Memory B cell (primary cell): ENCODE data around the gene FAM227B.
"Not testable (repeated sequence)": the region's sequence is repeated elsewhere in the genome, so short reads cannot be mapped to it uniquely, and the experiment has no call there.

Experiments
- ATAC-seq: fragments of 150-1000 bp; cut with Tn5 transposase; 2 replicates; pipeline ENCODE4 v1.10.0; 2021; ENCODE audit warnings: low read depth, mild to moderate bottlenecking, moderate library complexity
- DNase-seq, 2 donors: peaks; one replicate each; pipeline ENCODE4 v3.0.0; 2022; ENCODE audit warnings: low spot score in 2 of 2
- H3K27ac Mint-ChIP-seq: one replicate; pipeline ENCODE4 v1.8.0; 2022; ENCODE audit warnings: mild to moderate bottlenecking, moderate library complexity, mixed read lengths
- H3K27me3 Mint-ChIP-seq: one replicate; pipeline ENCODE4 v1.8.0; 2022; ENCODE audit warnings: mixed read lengths
- H3K36me3 Mint-ChIP-seq: one replicate; pipeline ENCODE4 v1.8.0; 2022; ENCODE audit warnings: mild to moderate bottlenecking, mixed read lengths
- H3K4me1 Mint-ChIP-seq: one replicate; pipeline ENCODE4 v1.8.0; 2022; ENCODE audit warnings: mixed read lengths
- H3K4me3 Mint-ChIP-seq: one replicate; pipeline ENCODE4 v1.8.0; 2022; ENCODE audit warnings: mild to moderate bottlenecking, moderate library complexity, mixed read lengths
- H3K9me3 Mint-ChIP-seq: one replicate; pipeline ENCODE4 v1.8.0; 2022; ENCODE audit warnings: mixed read lengths

The FAM227B gene, protein sequence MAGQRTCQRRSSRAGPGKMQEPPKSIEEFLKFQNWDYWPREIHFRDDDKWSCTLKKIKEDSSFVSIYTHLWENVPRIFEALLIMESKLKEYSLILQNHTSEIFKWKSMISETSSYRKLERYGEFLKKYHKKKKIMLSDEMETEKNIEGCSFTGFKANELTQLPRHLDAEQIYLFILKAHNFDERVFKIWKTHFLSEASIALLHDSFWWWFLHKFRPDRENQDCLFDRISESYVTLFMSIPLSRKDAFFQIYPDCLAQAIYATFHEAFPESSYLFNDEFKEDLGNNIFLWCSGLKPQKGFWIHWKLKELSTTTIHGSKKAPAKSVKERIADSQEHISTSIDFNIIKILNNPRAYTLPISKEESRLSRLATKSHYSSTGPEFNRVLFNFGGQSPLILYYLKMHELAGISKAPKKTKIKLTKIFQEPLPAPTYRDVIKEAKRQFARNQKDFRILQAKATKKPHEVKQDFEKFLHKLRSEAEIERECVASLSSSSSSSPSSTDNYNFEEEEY

GRCh38 chr15:49620658-49621368 lies at the start of gene FAM227B, which contains the start of gene DTWD1:
FAM227B (minus strand) TSS chr15:49620818; CDS start chr15:49615171, 5,647 bp downstream.
DTWD1 (plus strand) TSS chr15:49621048; CDS start chr15:49625168, 4,120 bp downstream.
- peak; percentile 87 to 88 for DNase-seq
- Mint-ChIP-seq H3K4me3 (peak within 1 kb of the TSS; percentile 93), H3K27me3 (no peaks in the 10 kb centered on the region), H3K4me1 (peaks cover 13% of the 10 kb centered on the region), H3K36me3 (peaks cover 21% of the 10 kb centered on the region), H3K27ac (peak within 1 kb of the TSS; percentile 85), H3K9me3 (peaks cover 5% of the 10 kb centered on the region)
- peak; percentile 95 for ATAC-seq

DNA sequence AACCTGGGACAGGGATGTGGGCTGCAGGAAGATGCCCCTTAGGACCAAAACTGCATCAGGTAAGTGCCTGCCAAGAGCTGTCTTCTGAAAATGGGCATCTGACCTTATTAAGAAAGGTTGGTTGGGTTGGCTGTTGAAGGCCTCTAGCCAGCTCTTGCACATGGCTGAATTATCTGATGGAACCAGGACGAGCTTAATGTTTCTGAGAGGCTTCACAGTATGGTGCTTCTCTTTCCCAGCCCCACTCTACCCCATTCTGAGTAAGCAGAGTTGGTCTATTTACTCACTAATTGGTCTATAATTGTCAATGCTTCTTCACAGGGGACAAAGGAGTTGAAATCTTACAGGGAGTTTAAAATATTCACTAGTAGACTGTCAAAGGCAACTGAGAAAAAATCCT lies 48.7 kb upstream of the FAM227B start:
- no peak for DNase-seq
- Mint-ChIP-seq H3K4me3 (no peak overlapping the region), H3K9me3 (no peaks in the 10 kb centered on the region), H3K4me1 (no peaks in the 10 kb centered on the region), H3K27me3 (no peaks in the 10 kb centered on the region), H3K27ac (no peak overlapping the region), H3K36me3 (no peaks in the 10 kb centered on the region)
- ATAC-seq = no peak

DNA sequence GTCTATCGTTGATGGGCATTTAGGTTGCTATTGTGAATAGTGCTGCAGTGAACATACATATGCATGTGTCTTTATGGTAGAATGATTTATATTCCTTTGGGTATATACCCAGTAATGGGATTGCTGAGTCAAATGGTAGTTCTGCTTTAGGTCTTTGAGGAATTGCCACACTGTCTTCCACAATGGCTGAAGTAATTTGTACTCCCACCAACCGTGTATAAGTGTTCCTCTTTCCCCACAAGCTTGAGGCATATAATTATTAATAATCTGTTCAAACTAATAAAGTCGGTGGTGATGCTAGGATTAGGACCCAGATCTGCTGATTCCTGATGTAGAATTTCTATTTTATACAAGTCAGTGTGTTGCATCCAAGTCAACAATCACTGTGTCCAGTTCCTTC lies 45.9 kb upstream of the FAM227B start:
- ATAC-seq, H3K9me3 Mint-ChIP-seq, H3K4me1 Mint-ChIP-seq, H3K4me3 Mint-ChIP-seq, H3K27ac Mint-ChIP-seq, H3K36me3 Mint-ChIP-seq, DNase-seq, H3K27me3 Mint-ChIP-seq: not testable (repeated sequence)

GRCh38 chr15:49664716-49665115 lies 44.1 kb upstream of the FAM227B start:
- no peak overlapping the region for H3K4me3 Mint-ChIP-seq
- DNase-seq (no peak), ATAC-seq (no peak)
- H3K27me3 Mint-ChIP-seq = peaks cover 11% of the 10 kb centered on the region
- H3K36me3 Mint-ChIP-seq = no peaks in the 10 kb centered on the region
- no peaks in the 10 kb centered on the region for H3K4me1 Mint-ChIP-seq
- no peaks in the 10 kb centered on the region for H3K9me3 Mint-ChIP-seq
- H3K27ac Mint-ChIP-seq = no peak overlapping the region

DNA sequence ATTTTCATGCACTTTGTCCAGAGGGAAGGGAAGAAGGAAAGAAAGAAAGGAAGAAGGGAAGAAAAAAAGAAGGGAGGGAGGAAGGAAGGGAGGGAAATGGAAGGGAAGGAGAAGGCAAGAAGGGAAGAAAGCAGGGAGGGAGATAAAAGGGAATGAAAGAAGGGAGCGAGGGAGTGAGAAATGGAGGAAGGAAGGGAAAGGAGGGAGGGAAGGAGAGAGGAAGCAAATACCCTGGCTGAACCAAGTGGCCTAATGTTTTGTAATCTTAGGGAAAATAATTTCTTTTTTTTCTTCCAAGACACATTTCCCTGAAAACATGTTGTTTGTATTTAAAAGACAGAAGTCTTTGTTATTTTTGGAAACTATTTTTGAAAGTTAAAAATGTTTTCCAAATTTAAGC lies 36.1 kb upstream of the FAM227B start:
- peaks cover 10% of the 10 kb centered on the region for H3K27me3 Mint-ChIP-seq
- ATAC-seq = no peak
- peaks cover 2% of the 10 kb centered on the region for H3K36me3 Mint-ChIP-seq
- DNase-seq = no peak
- no peak overlapping the region for H3K27ac Mint-ChIP-seq
- no peaks in the 10 kb centered on the region for H3K4me1 Mint-ChIP-seq
- no peak overlapping the region for H3K4me3 Mint-ChIP-seq
- peaks cover 11% of the 10 kb centered on the region for H3K9me3 Mint-ChIP-seq

DNA sequence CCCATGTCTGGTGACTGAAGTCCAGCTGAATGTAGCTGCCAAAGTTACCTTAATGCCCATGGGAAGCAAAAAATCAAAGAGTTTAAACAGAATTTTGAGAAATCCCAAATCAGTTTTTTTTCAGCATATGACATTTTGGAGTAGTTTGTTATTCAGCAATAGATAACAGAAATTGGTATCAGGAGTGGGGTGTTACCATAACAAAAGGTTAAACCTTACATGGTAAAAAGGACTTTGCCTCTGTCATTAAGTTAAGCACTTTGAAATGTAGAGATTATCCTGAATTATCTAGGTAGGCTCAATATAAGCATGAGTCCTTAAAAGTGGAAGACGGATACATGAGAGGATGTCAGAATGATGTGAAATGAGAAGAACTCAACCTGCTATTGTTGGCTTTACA lies 32.3 kb upstream of the FAM227B start:
- Mint-ChIP-seq H3K9me3 (peaks cover 6% of the 10 kb centered on the region), H3K4me3 (no peak overlapping the region), H3K27me3 (peaks cover 4% of the 10 kb centered on the region), H3K36me3 (no peaks in the 10 kb centered on the region), H3K27ac (no peak overlapping the region), H3K4me1 (no peaks in the 10 kb centered on the region)
- no peak for ATAC-seq
- no peak for DNase-seq

DNA sequence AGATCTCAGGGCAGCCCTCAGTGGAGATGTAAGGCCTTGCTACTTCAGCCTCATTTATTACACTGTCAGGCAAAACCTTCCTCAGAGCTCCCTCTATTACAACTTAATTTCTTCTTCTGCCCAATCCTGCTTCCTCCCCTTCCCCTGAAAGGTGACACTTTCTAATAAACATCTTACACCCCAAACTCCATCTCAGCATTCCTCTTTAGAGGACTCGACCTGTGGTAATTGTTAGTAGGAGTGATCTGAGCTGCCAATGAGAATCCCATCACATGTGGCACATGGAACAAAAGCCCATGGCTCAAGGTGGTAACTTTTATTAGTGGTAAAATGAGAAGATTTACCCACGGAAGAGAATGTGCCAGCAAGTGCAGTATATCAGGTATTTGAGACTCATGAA lies 30.1 kb upstream of the FAM227B start:
- DNase-seq (no peak), ATAC-seq (no peak)
- Mint-ChIP-seq H3K27ac (no peak overlapping the region), H3K36me3 (no peaks in the 10 kb centered on the region), H3K9me3 (peaks cover 8% of the 10 kb centered on the region), H3K4me1 (no peaks in the 10 kb centered on the region), H3K27me3 (peaks cover 4% of the 10 kb centered on the region), H3K4me3 (no peak overlapping the region)

GRCh38 chr15:49649987-49650386 lies 29.4 kb upstream of the FAM227B start:
- no peaks in the 10 kb centered on the region for H3K36me3 Mint-ChIP-seq
- no peak overlapping the region for H3K4me3 Mint-ChIP-seq
- peaks cover 8% of the 10 kb centered on the region for H3K9me3 Mint-ChIP-seq
- peaks cover 4% of the 10 kb centered on the region for H3K27me3 Mint-ChIP-seq
- ATAC-seq (no peak), DNase-seq (no peak)
- no peak overlapping the region for H3K27ac Mint-ChIP-seq
- H3K4me1 Mint-ChIP-seq = no peaks in the 10 kb centered on the region

- ATAC-seq (no peak), DNase-seq (no peak)
- H3K36me3 Mint-ChIP-seq = peaks cover 6% of the 10 kb centered on the region
- no peaks in the 10 kb centered on the region for H3K4me1 Mint-ChIP-seq
- peaks cover 2% of the 10 kb centered on the region for H3K9me3 Mint-ChIP-seq
- H3K27me3 Mint-ChIP-seq = no peaks in the 10 kb centered on the region
- H3K27ac Mint-ChIP-seq = no peak overlapping the region
- no peak overlapping the region for H3K4me3 Mint-ChIP-seq
Observed at GRCh38 chr15:49646891-49647290, 26.3 kb upstream of the FAM227B start.

DNA sequence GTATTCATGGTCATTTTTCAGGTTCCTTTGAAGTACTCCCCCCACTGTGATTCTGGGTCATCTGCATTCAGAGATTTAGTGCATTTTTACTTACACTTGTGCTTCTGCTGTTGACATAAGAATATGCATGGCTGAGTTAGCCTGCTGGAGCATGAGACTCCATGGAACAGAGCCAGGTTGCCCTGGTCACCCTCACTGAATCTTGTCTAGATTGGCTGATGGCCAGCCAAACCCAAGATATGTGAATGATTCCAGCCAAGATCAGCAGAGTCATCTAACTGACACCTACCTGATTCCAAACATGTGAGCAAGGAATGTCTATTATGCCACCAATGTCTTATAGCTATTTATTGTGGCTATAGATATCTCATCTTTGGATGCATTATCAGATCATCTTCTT lies 25.3 kb upstream of the FAM227B start:
- ATAC-seq (no peak), DNase-seq (no peak)
- H3K27me3 Mint-ChIP-seq = no peaks in the 10 kb centered on the region
- no peak overlapping the region for H3K27ac Mint-ChIP-seq
- peaks cover 8% of the 10 kb centered on the region for H3K36me3 Mint-ChIP-seq
- H3K4me1 Mint-ChIP-seq = no peaks in the 10 kb centered on the region
- H3K9me3 Mint-ChIP-seq = peaks cover 2% of the 10 kb centered on the region
- H3K4me3 Mint-ChIP-seq = no peak overlapping the region

GRCh38 chr15:49645277-49645676 lies 24.7 kb upstream of the FAM227B start:
- no peaks in the 10 kb centered on the region for H3K4me1 Mint-ChIP-seq
- no peak overlapping the region for H3K27ac Mint-ChIP-seq
- H3K9me3 Mint-ChIP-seq = peaks cover 2% of the 10 kb centered on the region
- peaks cover 8% of the 10 kb centered on the region for H3K36me3 Mint-ChIP-seq
- H3K27me3 Mint-ChIP-seq = no peaks in the 10 kb centered on the region
- DNase-seq = no peak
- no peak overlapping the region for H3K4me3 Mint-ChIP-seq
- ATAC-seq = no peak

DNA sequence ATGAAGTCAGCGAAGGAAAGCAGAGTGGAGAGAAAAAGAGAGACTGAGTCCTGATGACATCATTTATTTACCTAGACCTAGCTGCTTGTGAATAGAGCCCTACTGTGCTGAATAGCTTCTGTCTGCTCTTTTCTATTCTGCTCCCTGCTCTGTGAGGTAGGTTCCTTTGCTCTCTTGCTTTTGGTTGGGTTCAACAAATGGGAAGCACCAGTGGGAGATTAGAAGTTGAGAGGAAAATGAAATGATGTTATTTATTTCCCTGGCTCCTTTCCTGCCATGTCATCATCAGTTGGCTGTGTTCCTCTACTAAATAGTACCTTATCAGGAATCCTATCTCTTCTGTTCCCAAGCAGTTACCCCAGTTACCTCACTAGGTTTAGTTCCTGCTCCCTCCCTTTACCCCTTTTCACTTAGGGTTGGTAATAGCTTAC lies 23.8 kb upstream of the FAM227B start:
- H3K36me3 Mint-ChIP-seq = peaks cover 8% of the 10 kb centered on the region

DNA sequence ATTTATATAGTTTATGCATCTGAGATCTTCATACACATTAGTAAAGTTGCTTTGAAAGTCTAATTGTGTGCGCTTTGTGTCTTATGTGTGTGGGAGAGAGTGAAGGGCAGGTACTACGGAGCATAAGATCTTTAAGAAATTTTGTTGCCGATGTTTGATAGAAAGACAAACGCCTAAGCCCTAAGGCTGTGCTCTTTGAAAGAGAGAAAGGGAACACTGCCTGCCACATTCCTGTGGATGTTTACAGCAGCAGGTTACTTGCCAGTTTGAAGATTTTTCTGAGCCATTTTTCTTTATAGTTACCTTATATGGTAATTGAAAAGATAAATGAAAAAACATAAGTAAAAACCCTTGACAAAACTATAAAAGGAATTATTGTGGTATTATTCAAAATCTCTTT lies 17.2 kb upstream of the FAM227B start:
- no peaks in the 10 kb centered on the region for H3K9me3 Mint-ChIP-seq
- no peak for DNase-seq
- peaks cover 17% of the 10 kb centered on the region for H3K36me3 Mint-ChIP-seq
- no peak overlapping the region for H3K27ac Mint-ChIP-seq
- no peak for ATAC-seq
- no peaks in the 10 kb centered on the region for H3K27me3 Mint-ChIP-seq
- H3K4me3 Mint-ChIP-seq = no peak overlapping the region
- no peaks in the 10 kb centered on the region for H3K4me1 Mint-ChIP-seq

More for the DNA sequence above, 23.8 kb upstream of the FAM227B start:
- DNase-seq = no peak
- H3K27me3 Mint-ChIP-seq = no peaks in the 10 kb centered on the region
- ATAC-seq = no peak
- no peak overlapping the region for H3K4me3 Mint-ChIP-seq
- peaks cover 2% of the 10 kb centered on the region for H3K9me3 Mint-ChIP-seq
- H3K4me1 Mint-ChIP-seq = no peaks in the 10 kb centered on the region
- H3K27ac Mint-ChIP-seq = no peak overlapping the region

DNA sequence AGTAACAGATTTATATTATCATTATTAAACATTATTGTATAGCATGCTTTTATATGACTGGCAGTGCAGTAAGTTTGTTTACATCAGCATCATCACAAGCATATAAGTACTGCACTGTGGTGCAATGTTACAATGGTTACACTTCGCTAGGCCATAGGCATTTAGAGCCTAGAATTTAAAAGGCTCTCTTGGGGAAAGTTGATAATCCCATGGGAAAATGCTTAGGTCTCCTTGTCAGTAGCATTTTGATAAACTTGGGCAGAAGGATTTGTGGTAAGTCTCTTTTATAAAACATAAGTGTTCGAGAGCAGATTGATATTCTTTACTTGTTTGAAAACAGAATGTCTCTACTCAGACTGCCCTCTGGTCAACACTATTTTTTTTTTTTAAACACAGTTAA lies 7.8 kb upstream of the FAM227B start:
- DNase-seq (no peak), ATAC-seq (no peak)
- Mint-ChIP-seq H3K4me1 (no peaks in the 10 kb centered on the region), H3K36me3 (peaks cover 19% of the 10 kb centered on the region), H3K27ac (no peak overlapping the region), H3K9me3 (peaks cover 2% of the 10 kb centered on the region), H3K4me3 (no peak overlapping the region), H3K27me3 (no peaks in the 10 kb centered on the region)
